ENCODE results near the gene TMEM38B. TPM values are rescaled to one million over a fixed set of nuclear protein-coding genes. Genes with fewer than 3 reads are reported as not detected.

TMEM38B gene
- polyA plus RNA-seq, 3 donors, result 4.5 to 14.8 (median 12.2) TPM

DNA sequence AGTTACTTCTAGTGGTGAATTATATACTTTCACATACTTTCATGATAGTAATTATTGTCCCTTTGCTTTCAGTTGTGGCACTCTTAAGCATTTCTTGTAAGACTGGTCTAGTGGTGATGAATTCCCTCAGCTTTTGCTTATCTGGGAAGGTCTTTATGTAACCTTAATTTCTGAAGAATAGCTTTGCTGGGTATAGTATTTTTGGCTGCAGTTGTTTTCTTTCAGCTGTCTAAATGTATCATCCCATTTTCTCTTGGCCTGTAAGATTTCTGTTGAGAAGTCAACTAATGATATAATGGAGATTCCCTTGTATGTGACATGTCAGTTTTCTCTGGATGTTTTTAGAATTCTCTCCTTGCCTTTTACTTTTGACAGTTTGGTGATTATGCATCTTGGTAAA is 41.0 kb downstream of the TMEM38B start:
- H3K4me1 Mint-ChIP-seq, result no peaks in the 10 kb centered on the region
- no peak overlapping the region for H2AFZ ChIP-seq (ENCODE audit: insufficient read depth, low read depth, low read length, poor library complexity, severe bottlenecking)
- intact Hi-C loops (cut with micrococcal nuclease), result no loop called here
- no peaks in the 10 kb centered on the region for H3K79me2 ChIP-seq (ENCODE audit: insufficient read depth, low read length)
- DNase-seq, result no peak
- no peak overlapping the region for H3K9ac ChIP-seq (ENCODE audit: insufficient read depth, low read length, poor library complexity, severe bottlenecking)
- peaks cover 28 to 50% (median 38%) of the 10 kb centered on the region in 7 donors for H3K9me3 Mint-ChIP-seq
- no peak overlapping the region for H3K4me2 ChIP-seq (replicated peaks; ENCODE audit: extremely low read depth, low read length, poor library complexity, severe bottlenecking)
- peaks cover 0 to 37% of the 10 kb centered on the region in 2 donors for H3K36me3 ChIP-seq (replicated peaks in 1 of 2; ENCODE audit: control insufficient read depth in 1 of 2, insufficient read depth in 2 of 2, low read length in 2 of 2)
- no peak for TF ChIP-seq CTCF (IDR thresholded peaks at IDR 0.05)
- peaks cover 26 to 65% of the 10 kb centered on the region in 2 donors for H3K36me3 Mint-ChIP-seq
- H3K27me3 Mint-ChIP-seq (ENCODE audit: low read depth in 3 of 3), result no peaks in the 10 kb centered on the region
- no peak overlapping the region for H3K27ac Mint-ChIP-seq
- H4K20me1 ChIP-seq (ENCODE audit: insufficient read depth, low read length), result no peaks in the 10 kb centered on the region
- no peak overlapping the region for H3K4me3 Mint-ChIP-seq
- peaks cover 17 to 22% of the 10 kb centered on the region in 2 donors for H3K9me3 ChIP-seq (replicated peaks in 1 of 2; ENCODE audit: control insufficient read depth in 1 of 2, insufficient read depth in 1 of 2, low read length in 2 of 2)
- no peaks in the 10 kb centered on the region for H3K27me3 ChIP-seq (ENCODE audit: control insufficient read depth in 2 of 2, insufficient read depth in 2 of 2, low read length in 2 of 2)
- H3K4me1 ChIP-seq (ENCODE audit: control insufficient read depth in 1 of 2, insufficient read depth in 2 of 2, low read length in 2 of 2), result no peaks in the 10 kb centered on the region
- no peak overlapping the region for H3K4me3 ChIP-seq (replicated peaks in 1 of 3; ENCODE audit: low read depth in 2 of 3, low read length in 3 of 3)
- no peak overlapping the region for H3K27ac ChIP-seq (ENCODE audit: low read depth in 1 of 2, low read length in 2 of 2)

DNA sequence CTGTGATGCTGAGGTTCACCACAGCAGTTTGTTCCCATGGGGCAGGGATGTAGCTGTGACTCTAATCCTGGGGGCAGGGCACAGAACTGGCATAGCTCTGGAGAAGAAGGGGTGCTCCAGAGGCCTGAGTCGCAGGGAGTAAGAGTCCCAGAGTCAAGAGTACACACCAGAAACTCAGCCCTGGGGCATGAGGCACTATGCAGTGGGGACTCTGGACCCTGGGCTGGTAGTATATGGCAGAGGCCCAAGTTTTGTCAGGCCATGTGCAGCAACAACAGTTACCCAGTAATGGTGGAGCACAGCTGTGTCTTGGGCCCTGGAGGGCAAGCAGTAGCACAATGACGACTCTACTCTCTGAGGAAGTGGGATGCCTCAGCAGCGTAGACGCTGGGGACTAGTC is 42.9 kb downstream of the TMEM38B start:
- H3K36me3 Mint-ChIP-seq, result peaks cover 30 to 70% of the 10 kb centered on the region in 2 donors

More for the DNA sequence above, 42.9 kb downstream of the TMEM38B start:
- Histone ChIP-seq H3K27me3 (ENCODE audit: control insufficient read depth in 2 of 2, insufficient read depth in 2 of 2, low read length in 2 of 2) (no peaks in the 10 kb centered on the region), H3K9me3 (replicated peaks in 1 of 2; ENCODE audit: control insufficient read depth in 1 of 2, insufficient read depth in 1 of 2, low read length in 2 of 2) (peaks cover 17 to 22% of the 10 kb centered on the region in 2 donors), H3K9ac (ENCODE audit: insufficient read depth, low read length, poor library complexity, severe bottlenecking) (no peak overlapping the region), H3K4me3 (replicated peaks in 1 of 3; ENCODE audit: low read depth in 2 of 3, low read length in 3 of 3) (no peak overlapping the region), H4K20me1 (ENCODE audit: insufficient read depth, low read length) (no peaks in the 10 kb centered on the region), H3K27ac (ENCODE audit: low read depth in 1 of 2, low read length in 2 of 2) (no peak overlapping the region), H3K4me2 (replicated peaks; ENCODE audit: extremely low read depth, low read length, poor library complexity, severe bottlenecking) (no peak overlapping the region), H2AFZ (ENCODE audit: insufficient read depth, low read depth, low read length, poor library complexity, severe bottlenecking) (no peak overlapping the region), H3K4me1 (ENCODE audit: control insufficient read depth in 1 of 2, insufficient read depth in 2 of 2, low read length in 2 of 2) (no peaks in the 10 kb centered on the region), H3K79me2 (ENCODE audit: insufficient read depth, low read length) (no peaks in the 10 kb centered on the region), H3K36me3 (replicated peaks in 1 of 2; ENCODE audit: control insufficient read depth in 1 of 2, insufficient read depth in 2 of 2, low read length in 2 of 2) (peaks cover 0 to 37% of the 10 kb centered on the region in 2 donors)
- no peaks in the 10 kb centered on the region for H3K4me1 Mint-ChIP-seq
- WGBS (ENCODE audit: insufficient coverage), result 91% methylated on average over 4 of the region's 4 CpGs
- H3K9me3 Mint-ChIP-seq, result peaks cover 28 to 50% (median 36%) of the 10 kb centered on the region in 7 donors
- intact Hi-C loops (cut with micrococcal nuclease), result no loop called here
- DNase-seq, result no peak
- H3K27ac Mint-ChIP-seq, result peak overlapping the region in 1 of 7 donors; percentile 57
- no peak overlapping the region for H3K4me3 Mint-ChIP-seq
- H3K27me3 Mint-ChIP-seq (ENCODE audit: low read depth in 3 of 3), result no peaks in the 10 kb centered on the region
- no peak for TF ChIP-seq CTCF (IDR thresholded peaks at IDR 0.05)
